ENCODE measurements around the gene SLC6A2. TPM values are rescaled to one million over a fixed set of nuclear protein-coding genes. Genes with fewer than 3 reads are reported as not detected.

Gene SLC6A2
- total RNA-seq, 1 donor = not detected

- no peak for DNase-seq (ENCODE audit: low read depth)
- TF ChIP-seq, protein P1, sequence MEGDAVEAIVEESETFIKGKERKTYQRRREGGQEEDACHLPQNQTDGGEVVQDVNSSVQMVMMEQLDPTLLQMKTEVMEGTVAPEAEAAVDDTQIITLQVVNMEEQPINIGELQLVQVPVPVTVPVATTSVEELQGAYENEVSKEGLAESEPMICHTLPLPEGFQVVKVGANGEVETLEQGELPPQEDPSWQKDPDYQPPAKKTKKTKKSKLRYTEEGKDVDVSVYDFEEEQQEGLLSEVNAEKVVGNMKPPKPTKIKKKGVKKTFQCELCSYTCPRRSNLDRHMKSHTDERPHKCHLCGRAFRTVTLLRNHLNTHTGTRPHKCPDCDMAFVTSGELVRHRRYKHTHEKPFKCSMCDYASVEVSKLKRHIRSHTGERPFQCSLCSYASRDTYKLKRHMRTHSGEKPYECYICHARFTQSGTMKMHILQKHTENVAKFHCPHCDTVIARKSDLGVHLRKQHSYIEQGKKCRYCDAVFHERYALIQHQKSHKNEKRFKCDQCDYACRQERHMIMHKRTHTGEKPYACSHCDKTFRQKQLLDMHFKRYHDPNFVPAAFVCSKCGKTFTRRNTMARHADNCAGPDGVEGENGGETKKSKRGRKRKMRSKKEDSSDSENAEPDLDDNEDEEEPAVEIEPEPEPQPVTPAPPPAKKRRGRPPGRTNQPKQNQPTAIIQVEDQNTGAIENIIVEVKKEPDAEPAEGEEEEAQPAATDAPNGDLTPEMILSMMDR (IDR thresholded peaks at IDR 0.05; ENCODE audit: insufficient read depth, low read depth, low read length) = no peak
- H3K4me3 ChIP-seq (ENCODE audit: low read depth, low read length) = no peak overlapping the region
Observed at GRCh38 chr16:55725055-55725777, 69.4 kb downstream of the SLC6A2 start.

- DNase-seq (ENCODE audit: low read depth) = no peak
- no peak overlapping the region for H3K4me3 ChIP-seq (ENCODE audit: low read depth, low read length)
- TF ChIP-seq, protein P1 (IDR thresholded peaks at IDR 0.05; ENCODE audit: insufficient read depth, low read depth, low read length) = no peak
Observed at GRCh38 chr16:55728797-55729196, 73.0 kb downstream of the SLC6A2 start.

DNA sequence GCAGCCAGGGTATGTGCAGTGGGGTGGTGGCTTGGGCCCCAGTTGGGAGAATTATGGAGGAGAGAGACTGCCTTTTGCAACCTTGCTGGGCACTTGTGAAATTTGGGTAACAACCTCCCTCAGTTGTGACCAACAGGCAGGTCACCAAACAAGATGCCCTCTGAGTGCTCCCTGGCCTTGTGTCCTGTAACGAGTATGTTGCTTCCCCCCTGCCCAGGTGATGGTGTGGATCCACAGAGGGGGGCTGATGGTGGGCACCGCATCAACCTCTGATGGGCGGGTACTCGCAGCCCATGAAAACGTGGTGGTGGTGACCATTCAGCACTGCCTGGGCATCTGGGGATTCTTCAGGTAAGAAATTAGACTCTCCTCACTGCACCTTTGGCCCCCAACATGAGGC is 74.3 kb downstream of the SLC6A2 start:
- DNase-seq (ENCODE audit: low read depth) = no peak
- no peak overlapping the region for H3K4me3 ChIP-seq (ENCODE audit: low read depth, low read length)
- TF ChIP-seq, protein P1 (IDR thresholded peaks at IDR 0.05; ENCODE audit: insufficient read depth, low read depth, low read length) = no peak

- DNase-seq (ENCODE audit: low read depth) = no peak
- H3K4me3 ChIP-seq (ENCODE audit: low read depth, low read length) = no peak overlapping the region
- TF ChIP-seq, protein P1 (IDR thresholded peaks at IDR 0.05; ENCODE audit: insufficient read depth, low read depth, low read length) = no peak
Observed at GRCh38 chr16:55732496-55732895, 76.7 kb downstream of the SLC6A2 start.

- DNase-seq (ENCODE audit: low read depth) = no peak
- TF ChIP-seq, protein P1 (IDR thresholded peaks at IDR 0.05; ENCODE audit: insufficient read depth, low read depth, low read length) = no peak
- no peak overlapping the region for H3K4me3 ChIP-seq (ENCODE audit: low read depth, low read length)
Observed at GRCh38 chr16:55734665-55735064, 78.9 kb downstream of the SLC6A2 start.

- DNase-seq (ENCODE audit: low read depth) = no peak
Observed at GRCh38 chr16:55735120-55735781, 79.5 kb downstream of the SLC6A2 start.

More at GRCh38 chr16:55735120-55735781, 79.5 kb downstream of the SLC6A2 start:
- H3K4me3 ChIP-seq (ENCODE audit: low read depth, low read length) = no peak overlapping the region
- TF ChIP-seq, protein P1 (IDR thresholded peaks at IDR 0.05; ENCODE audit: insufficient read depth, low read depth, low read length) = no peak
